Measurements from ENCODE around the gene FBXO8.

The FBXO8 gene

GRCh38 chr4:174204164-174204831 is 79.2 kb downstream of the FBXO8 start:
- DNase-seq, result no peak

- no peak for DNase-seq
These were observed 81.6 kb downstream of the FBXO8 start for GRCh38 chr4:174201871-174202270.

GRCh38 chr4:174199735-174200134 is 83.7 kb downstream of the FBXO8 start:
- no peak for DNase-seq

GRCh38 chr4:174198828-174199227 is 84.6 kb downstream of the FBXO8 start:
- no peak for DNase-seq

GRCh38 chr4:174198396-174198795 is 85.1 kb downstream of the FBXO8 start:
- no peak for DNase-seq

- DNase-seq, result no peak
These were observed 89.8 kb downstream of the FBXO8 start for GRCh38 chr4:174193438-174194374.

GRCh38 chr4:174192943-174193342 is 90.5 kb downstream of the FBXO8 start:
- DNase-seq, result no peak

GRCh38 chr4:174190832-174191500 is 92.5 kb downstream of the FBXO8 start:
- no peak for DNase-seq

- DNase-seq, result no peak
These were observed 94.0 kb downstream of the FBXO8 start for GRCh38 chr4:174189392-174190015.

Measured in NCI-H1436 treated with DMSO at 0.1 percent for 48 hours (cell line).